Body of pancreas (tissue), 4 donors: Measurements from ENCODE around the gene FAM83E.

Experiments
- CTCF ChIP-seq, 7 experiments: fragments of 450-650 bp in 4 of 7; fragments of 200-600 bp in 3 of 7; sonication (generic) in 3 of 7; IDR thresholded peaks; one replicate each; pipeline ENCODE4 v1.5.1; 2016 to 2019; ENCODE audit warnings: antibody characterized with exemption in 7 of 7
- POLR2A ChIP-seq, 3 donors: fragments of 450-650 bp; IDR thresholded peaks; one replicate each; pipeline ENCODE4 v1.6.1; 2016; ENCODE audit warnings: antibody characterized with exemption in 3 of 3, mild to moderate bottlenecking in 2 of 3

DNA sequence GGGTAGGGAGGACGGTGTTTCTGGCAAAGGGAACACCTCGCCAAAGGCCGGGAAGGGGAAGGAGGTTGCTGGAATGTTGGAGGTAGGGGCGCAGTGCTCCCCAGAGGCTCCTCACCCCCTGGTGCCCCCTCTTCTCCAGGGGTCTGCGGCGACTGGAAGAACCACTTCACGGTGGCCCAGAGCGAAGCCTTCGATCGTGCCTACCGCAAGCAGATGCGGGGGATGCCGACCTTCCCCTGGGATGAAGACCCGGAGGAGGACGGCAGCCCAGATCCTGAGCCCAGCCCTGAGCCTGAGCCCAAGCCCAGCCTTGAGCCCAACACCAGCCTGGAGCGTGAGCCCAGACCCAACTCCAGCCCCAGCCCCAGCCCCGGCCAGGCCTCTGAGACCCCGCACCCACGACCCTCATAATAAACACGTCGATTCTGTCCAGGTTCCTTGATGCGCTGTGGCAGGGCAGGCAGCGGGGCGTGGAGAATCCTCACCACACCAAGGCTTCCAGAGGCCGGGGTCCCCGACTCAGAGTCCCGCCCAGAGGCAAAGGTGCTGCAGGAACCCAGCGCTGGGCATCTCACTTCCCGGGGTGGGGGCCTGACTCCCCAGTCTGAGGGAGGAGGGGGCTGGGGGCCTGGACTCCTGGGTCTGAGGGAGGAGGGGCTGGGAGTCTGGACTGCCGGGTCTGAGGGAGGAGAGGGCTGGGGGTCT is 15.7 kb downstream of the FAM83E start:
- no peak for TF ChIP-seq POLR2A (IDR thresholded peaks at IDR 0.05)
- TF ChIP-seq CTCF (IDR thresholded peaks at IDR 0.05) = no peak
